HepG2 (cell line): ENCODE results near the gene SHPK. TPM values are rescaled to one million over a fixed set of nuclear protein-coding genes. Genes with fewer than 3 reads are reported as not detected.

Experiments used
- ATAC-seq: fragments of 200-7000 bp; cut with Tn5 transposase; 3 replicates; pipeline ENCODE4 v1.9.1; 2020; ENCODE audit warnings: mild to moderate bottlenecking, moderate library complexity
- BruUV-seq: library from RNA; stranded (reverse); fragments of 400-500 nt; replicated peaks from 2 replicates; lab custom pipeline; 2021; lab: Mats Ljungman, UMichigan
- CTCF ChIA-PET: fragments of 300-600 bp; formaldehyde crosslinking; extraction: SDS; loops from one replicate; lab custom pipeline; 2021; ENCODE audit warnings: low total read pairs, inconsistent platforms, low intra/inter-chr PET ratio; lab: Yijun Ruan, JAX
- POLR2A ChIA-PET: fragments of 350-600 bp; sonication (Branson Sonifier 250); formaldehyde crosslinking; loops from one replicate; lab custom pipeline; 2020; ENCODE audit warnings: antibody characterized with exemption, inconsistent platforms; lab: Yijun Ruan, JAX
- DNase-seq: peaks from one replicate; pipeline ENCODE4 v3.0.0-alpha.2; 2015; ENCODE audit warnings: low spot score
- FAIRE-seq: peaks from 3 replicates; lab custom pipeline; 2011; peaks lifted over from hg19 to GRCh38; lab: Jason Lieb, UNC
- H2AFZ ChIP-seq: one replicate; pipeline ENCODE4 v1.6.1; 2011; ENCODE audit warnings: low read length, inconsistent platforms
- H3K27ac ChIP-seq: fragments of 300-600 bp; 3 replicates; pipeline ENCODE4 v1.8.0; 2011; ENCODE audit warnings: mixed run types, mild to moderate bottlenecking, mixed read lengths, low read length, inconsistent platforms; ENCODE audit not compliant: insufficient read depth; ENCODE audit errors: extremely low read length
- H3K27me3 ChIP-seq, 2 experiments: fragments of 200-600 bp in 1 of 2; 2 replicates in 1 of 2; 3 replicates in 1 of 2; pipeline versions ENCODE4 v1.6.0 to v1.8.0; 2011; ENCODE audit warnings: low read length in 2 of 2, mild to moderate bottlenecking in 2 of 2, moderate library complexity in 2 of 2, inconsistent platforms in 1 of 2; ENCODE audit not compliant: insufficient read depth in 2 of 2, control insufficient read depth in 1 of 2
- H3K36me3 ChIP-seq, 2 experiments: fragments of 200-600 bp in 1 of 2; replicated peaks in 1 of 2; 2 replicates in 1 of 2; 3 replicates in 1 of 2; pipeline versions ENCODE4 v1.5.1 to v1.8.0; 2011; ENCODE audit warnings: low read length in 2 of 2, inconsistent platforms in 1 of 2; ENCODE audit not compliant: insufficient read depth in 2 of 2, control insufficient read depth in 1 of 2
- H3K4me1 ChIP-seq: 2 replicates; pipeline ENCODE4 v1.5.1; 2012; ENCODE audit warnings: low read length, inconsistent platforms; ENCODE audit not compliant: insufficient read depth
- H3K4me2 ChIP-seq: 2 replicates; pipeline ENCODE4 v1.6.0; 2011; ENCODE audit warnings: low read depth, low read length, inconsistent platforms
- H3K4me3 ChIP-seq, 3 experiments: fragments of 200-600 bp in 1 of 3; sonication (generic), shearing (Covaris generic) in 1 of 3; replicated peaks in 1 of 3; 2 replicates each; pipeline ENCODE4 v1.5.1; 2011 to 2016; ENCODE audit warnings: low read length in 3 of 3, inconsistent platforms in 2 of 3, low read depth in 2 of 3, mild to moderate bottlenecking in 2 of 3, control low read depth in 1 of 3, mixed read lengths in 1 of 3; ENCODE audit not compliant: insufficient read depth in 1 of 3
- H3K79me2 ChIP-seq: one replicate; pipeline ENCODE4 v1.6.1; 2011; ENCODE audit warnings: low read length, inconsistent platforms; ENCODE audit not compliant: insufficient read depth
- H3K9ac ChIP-seq: 2 replicates; pipeline ENCODE4 v1.6.0; 2011; ENCODE audit warnings: mild to moderate bottlenecking, low read depth, low read length, inconsistent platforms; ENCODE audit not compliant: insufficient read depth
- H3K9me3 ChIP-seq: 2 replicates; pipeline ENCODE4 v1.5.1; 2012; ENCODE audit warnings: mild to moderate bottlenecking, low read length
- H4K20me1 ChIP-seq: 2 replicates; pipeline ENCODE4 v1.6.0; 2011; ENCODE audit warnings: inconsistent platforms, mild to moderate bottlenecking, low read length, moderate library complexity; ENCODE audit not compliant: insufficient read depth
- BRCA1 ChIP-seq: sonication (generic); formaldehyde crosslinking; IDR thresholded peaks from 2 replicates; pipeline ENCODE4 v1.4.0; 2020; ENCODE audit warnings: missing genetic modification reagents
- CREB1 ChIP-seq, 2 experiments: fragments of 450-650 bp in 1 of 2; IDR thresholded peaks; 2 replicates each; pipeline ENCODE4 v1.6.1; 2016 to 2017; ENCODE audit warnings: control low read depth in 1 of 2, mild to moderate bottlenecking in 1 of 2, missing compliant biosample characterization in 1 of 2, missing genetic modification characterization in 1 of 2
- FOXA3 ChIP-seq: IDR thresholded peaks from 2 replicates; pipeline ENCODE4 v1.6.1; 2016; ENCODE audit warnings: missing genetic modification reagents, missing compliant biosample characterization
- FOXO4 ChIP-seq: sonication (generic); formaldehyde crosslinking; conservative IDR thresholded peaks from 2 replicates; pipeline ENCODE4 v1.8.1; 2023; ENCODE audit warnings: missing genetic modification reagents
- GABPA ChIP-seq, 2 experiments: IDR thresholded peaks; 2 replicates each; pipeline ENCODE4 v1.6.1; 2011 to 2016; ENCODE audit warnings: low read depth in 2 of 2, low read length in 1 of 2, missing biosample characterization in 1 of 2, missing genetic modification characterization in 1 of 2
- GZF1 ChIP-seq: sonication (generic); formaldehyde crosslinking; IDR thresholded peaks from 2 replicates; pipeline ENCODE4 v1.5.1; 2020; ENCODE audit warnings: mild to moderate bottlenecking, missing genetic modification reagents
- HOXA9 ChIP-seq: sonication (generic); formaldehyde crosslinking; IDR thresholded peaks from 2 replicates; pipeline ENCODE4 v1.8.1; 2022; ENCODE audit warnings: missing genetic modification reagents, mild to moderate bottlenecking, moderate library complexity, borderline replicate concordance
- IKZF1 ChIP-seq: fragments of 450-650 bp; IDR thresholded peaks from 2 replicates; pipeline ENCODE4 v1.7.1; 2016
- IKZF5 ChIP-seq: IDR thresholded peaks from 2 replicates; pipeline ENCODE4 v1.6.1; 2018; ENCODE audit warnings: missing genetic modification reagents, mild to moderate bottlenecking, missing compliant biosample characterization
- KDM2A ChIP-seq: sonication (generic); formaldehyde crosslinking; IDR thresholded peaks from 2 replicates; pipeline ENCODE4 v1.4.0; 2020; ENCODE audit warnings: low read depth, missing genetic modification reagents, borderline replicate concordance
- KDM5B ChIP-seq: sonication (generic); formaldehyde crosslinking; IDR thresholded peaks from 2 replicates; pipeline ENCODE4 v1.4.0; 2020; ENCODE audit warnings: missing genetic modification reagents, mild to moderate bottlenecking, borderline replicate concordance
- KLF6 ChIP-seq: IDR thresholded peaks from 2 replicates; pipeline ENCODE4 v1.8.0; 2016; ENCODE audit warnings: missing biosample characterization, missing genetic modification reagents
- MTA1 ChIP-seq: sonication (generic); formaldehyde crosslinking; IDR thresholded peaks from 2 replicates; pipeline ENCODE4 v1.4.0; 2020; ENCODE audit warnings: missing genetic modification reagents, mild to moderate bottlenecking, borderline replicate concordance
- NFYC ChIP-seq: IDR thresholded peaks from 2 replicates; pipeline ENCODE4 v1.6.1; 2016; ENCODE audit warnings: missing genetic modification reagents, missing compliant biosample characterization
- POLR2G ChIP-seq: fragments of 200-400 bp; formaldehyde crosslinking; IDR thresholded peaks from 2 replicates; pipeline ENCODE4 v1.6.1; 2018; ENCODE audit warnings: mild to moderate bottlenecking, low read depth, low read length, moderate library complexity
- ZFP36L1 ChIP-seq: sonication (generic); formaldehyde crosslinking; IDR thresholded peaks from 2 replicates; pipeline ENCODE4 v1.8.0; 2022; ENCODE audit warnings: mild to moderate bottlenecking, missing genetic modification reagents, moderate library complexity
- ZNF446 ChIP-seq: sonication (generic); formaldehyde crosslinking; IDR thresholded peaks from 2 replicates; pipeline ENCODE4 v1.5.0; 2020; ENCODE audit warnings: mild to moderate bottlenecking, missing genetic modification reagents
- ZNF460 ChIP-seq: sonication (generic); formaldehyde crosslinking; IDR thresholded peaks from 2 replicates; pipeline ENCODE4 v1.5.1; 2020; ENCODE audit warnings: missing genetic modification reagents, mild to moderate bottlenecking, borderline replicate concordance
- ZNF674 ChIP-seq: sonication (generic); formaldehyde crosslinking; IDR thresholded peaks from 2 replicates; pipeline ENCODE4 v1.5.0; 2020; ENCODE audit warnings: low read depth, mild to moderate bottlenecking, missing genetic modification reagents
- ZNF747 ChIP-seq: sonication (generic); formaldehyde crosslinking; IDR thresholded peaks from 2 replicates; pipeline ENCODE4 v1.8.1; 2023; ENCODE audit warnings: missing genetic modification reagents, mild to moderate bottlenecking, borderline replicate concordance
- WGBS: methylation state at CpG from one replicate; pipeline ENCODE4 v1.1.6; 2017; ENCODE audit warnings: low lambda C conversion rate; 5-methylcytosine and 5-hydroxymethylcytosine counted together
- in situ Hi-C: cut with HindIII; loops from 2 replicates; pipeline ENCODE4 v1.10.0; 2017; ENCODE audit warnings: low pct_unique_long_range_greater_than_20kb; ENCODE audit not compliant: extremely low pct_ligation_motif_present
- intact Hi-C: fragments of 100-400 bp; cut with micrococcal nuclease; formaldehyde crosslinking; loops from one replicate; pipeline ENCODE4 v1.10.0; 2022; ENCODE audit not compliant: unreplicated experiment
- polyA plus RNA-seq, 8 experiments: library from polyadenylated mRNA; depleted of rRNA in 3 of 8; stranded (reverse) in 7 of 8; unstranded in 1 of 8; fragments of >200 nt; fragmentation: Illumina TruSeq in 4 of 8; extraction: Trizol in 4 of 8; gene quantifications; 2 replicates each; pipeline versions ENCODE4 v1.2.1 to v1.2.3, GENCODE V29; 2011 to 2016; ENCODE audit warnings: low read depth in 4 of 8, missing spikeins in 1 of 8, mixed read lengths in 1 of 8; ENCODE audit not compliant: insufficient read depth in 1 of 8
- total RNA-seq, 5 experiments: library from RNA; depleted of rRNA; stranded (reverse); fragments of >200 nt; fragmentation: Illumina TruSeq; extraction: Trizol; gene quantifications; 2 replicates each; pipeline ENCODE4 v1.2.3, GENCODE V29; 2016; ENCODE audit warnings: low read depth in 1 of 5
- TF ChIP-seq, protein P1 (sequence below): sonication (generic); formaldehyde crosslinking; conservative IDR thresholded peaks from 2 replicates; pipeline ENCODE4 v1.4.0; 2020; ENCODE audit warnings: missing genetic modification reagents

SHPK gene
- total and polyA plus RNA-seq, 2 of the 13 experiments (the other 11 are each of a cell fraction or from before 2014, with no cell fraction given): 16.2 to 30.9 TPM

GRCh38 chr17:3635474-3636153 is 436 bp downstream of the SHPK start:
- BruUV-seq: TSS peak; percentile 55
- CTCF ChIA-PET: no interaction called here
- peaks cover 30% of the 10 kb centered on the region for H3K79me2 ChIP-seq
- FAIRE-seq: peak; percentile 37
- H3K36me3 ChIP-seq: peaks cover 7 to 15% of the 10 kb centered on the region in 2 experiments; a peak in 4 of 5 replicates
- peaks cover 56% of the 10 kb centered on the region for H3K4me1 ChIP-seq
- 1% methylated on average over 16 of the region's 38 CpGs for WGBS
- H3K9me3 ChIP-seq: no peaks in the 10 kb centered on the region
- peak overlapping the region; percentile 96 for H3K9ac ChIP-seq
- no peaks in the 10 kb centered on the region; a peak in 1 of 5 replicates for H3K27me3 ChIP-seq
- peak overlapping the region; percentile 98 for H3K27ac ChIP-seq
- peak overlapping the region; percentile 76 for H3K4me2 ChIP-seq
- peak; percentile 77 for DNase-seq
- H2AFZ ChIP-seq: no peak overlapping the region
- H3K4me3 ChIP-seq: peak overlapping the region; percentile 89 to 97 (median 90)
- ATAC-seq: peak; percentile 57
- in situ Hi-C loops: no loop called here
- H4K20me1 ChIP-seq: peaks cover 13% of the 10 kb centered on the region
- POLR2A ChIA-PET: interaction anchor here (0.8 to 2.4 kb wide), 20 partner anchors 8 to 950 kb away, joined by 3 to 74 read pairs (median 6); partner anchors contain the start of genes CYB5D2, EMC6, HASPIN and TAX1BP3
- intact Hi-C loops: no loop called here
- TF ChIP-seq IKZF1 (no peak), FOXA3 (no peak), KDM2A (0 out of 2 replicates have a peak, but pooled peaks have one; percentile 2), IKZF5 (no peak), ZNF446 (CRISPR knock-in tag) (no peak), HOXA9 (CRISPR knock-in tag) (no peak), KDM5B (CRISPR knock-in tag) (no peak), NFYC (CRISPR knock-in tag) (no peak), ZNF460 (CRISPR knock-in tag) (peak; percentile 94), CREB1 (IDR thresholded peaks at IDR 0.05) (no peak), CREB1 (CRISPR knock-in tag; IDR thresholded peaks at IDR 0.05) (no peak), GZF1 (no peak), BRCA1 (CRISPR knock-in tag) (no peak), ZNF747 (CRISPR knock-in tag) (no peak; the same call in 1 of the 2 replicates), MTA1 (CRISPR knock-in tag) (no peak), ZNF674 (CRISPR knock-in tag) (no peak), GABPA (IDR thresholded peaks at IDR 0.05; ENCODE audit: low read depth, low read length) (no peak), GABPA (CRISPR knock-in tag; IDR thresholded peaks at IDR 0.05; ENCODE audit: low read depth) (peak; percentile 20; the same call in 1 of the 2 replicates), KLF6 (CRISPR knock-in tag) (no peak), POLR2G (no peak), FOXO4 (CRISPR knock-in tag) (no peak), ZFP36L1 (CRISPR knock-in tag) (no peak)
- TF ChIP-seq, protein P1, sequence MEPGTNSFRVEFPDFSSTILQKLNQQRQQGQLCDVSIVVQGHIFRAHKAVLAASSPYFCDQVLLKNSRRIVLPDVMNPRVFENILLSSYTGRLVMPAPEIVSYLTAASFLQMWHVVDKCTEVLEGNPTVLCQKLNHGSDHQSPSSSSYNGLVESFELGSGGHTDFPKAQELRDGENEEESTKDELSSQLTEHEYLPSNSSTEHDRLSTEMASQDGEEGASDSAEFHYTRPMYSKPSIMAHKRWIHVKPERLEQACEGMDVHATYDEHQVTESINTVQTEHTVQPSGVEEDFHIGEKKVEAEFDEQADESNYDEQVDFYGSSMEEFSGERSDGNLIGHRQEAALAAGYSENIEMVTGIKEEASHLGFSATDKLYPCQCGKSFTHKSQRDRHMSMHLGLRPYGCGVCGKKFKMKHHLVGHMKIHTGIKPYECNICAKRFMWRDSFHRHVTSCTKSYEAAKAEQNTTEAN (CRISPR knock-in tag): no peak
